ENCODE results near the gene PPM1H.

- TF ChIP-seq EZH2phosphoT487 (IDR thresholded peaks at IDR 0.05; ENCODE audit: borderline replicate concordance) (no peak), CTCF (conservative IDR thresholded peaks at IDR 0.05; ENCODE audit: low read length) (no peak)
These were observed 277.7 kb downstream of the PPM1H start for GRCh38 chr12:62657363-62657632.

Measured in Loucy (cell line).